Stimulated activated CD8-positive, alpha-beta memory T cell treated with anti-CD3 and anti-CD28 coated beads, Interleukin-7, amount 100 ng/mL, for 48 hours (primary cell): ENCODE measurements around the gene ACRBP.
"Not testable (repeated sequence)": the region's sequence is repeated elsewhere in the genome, so short reads cannot be mapped to it uniquely, and the experiment has no call there.

Experiments
- DNase-seq, 2 donors: peaks; one replicate each; pipeline ENCODE4 v3.0.0-alpha.2; 2020; ENCODE audit warnings: low read depth in 1 of 2; ENCODE audit errors: extremely low read depth in 1 of 2

The ACRBP gene

DNA sequence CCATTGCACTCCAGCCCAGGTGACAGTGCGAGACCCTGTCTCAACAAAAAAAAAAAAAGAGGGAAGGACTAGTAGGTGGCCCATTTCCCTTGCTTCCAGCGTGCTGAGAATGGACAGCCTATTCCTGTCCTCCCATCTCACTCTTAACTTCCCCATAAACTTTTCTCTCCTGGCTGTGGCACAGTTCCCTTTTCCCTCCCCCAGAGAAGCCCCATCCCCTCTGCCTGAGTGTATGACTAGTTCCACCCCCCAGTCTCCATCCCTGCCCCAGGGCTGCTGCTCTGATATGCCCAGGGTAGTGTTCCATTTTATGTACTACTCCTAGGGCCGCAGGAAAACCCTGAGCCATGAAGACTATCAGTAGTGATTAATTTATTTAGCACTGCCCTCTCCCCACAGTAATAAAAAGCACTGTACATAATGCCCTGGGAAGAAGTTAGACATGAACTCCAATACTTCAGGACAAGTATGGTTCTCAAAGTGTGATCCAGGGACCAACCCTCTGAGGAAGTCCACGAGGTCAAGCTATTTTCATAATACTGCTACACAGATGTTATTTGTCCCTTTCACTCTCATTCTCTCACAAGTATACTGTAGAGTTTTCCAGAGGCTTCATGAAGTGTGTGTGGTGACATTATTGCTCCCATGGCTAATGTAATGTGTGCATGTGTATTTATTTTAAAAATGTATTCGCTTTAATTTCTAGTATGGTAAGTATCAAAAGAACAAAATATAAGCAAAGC, 28.6 kb downstream of the ACRBP start:
- DNase-seq, result no peak

DNA sequence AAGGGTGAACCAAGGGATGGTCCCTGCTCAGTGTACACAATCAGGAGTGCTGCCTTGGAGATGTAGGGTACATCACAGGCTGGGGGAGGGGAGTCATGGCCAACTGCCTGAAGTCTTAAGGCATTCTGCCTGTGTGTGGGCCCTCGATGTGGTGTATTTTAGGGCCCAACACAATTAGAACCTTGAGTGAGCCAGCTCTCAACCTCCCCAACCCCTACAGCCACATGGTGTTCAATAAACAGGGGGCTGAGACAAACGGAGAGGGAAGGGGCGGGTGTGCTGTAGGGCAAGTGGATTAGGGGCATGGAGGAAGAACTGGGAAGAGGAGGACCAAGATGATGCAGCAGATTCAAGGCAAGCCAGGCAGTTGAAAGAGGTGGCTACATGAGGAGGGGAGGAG, 31.4 kb downstream of the ACRBP start:
- no peak for DNase-seq

GRCh38 chr12:6614513-6615172, 32.6 kb downstream of the ACRBP start:
- DNase-seq, result no peak

- DNase-seq, result no peak
Measured at GRCh38 chr12:6613776-6614512, 33.3 kb downstream of the ACRBP start.

DNA sequence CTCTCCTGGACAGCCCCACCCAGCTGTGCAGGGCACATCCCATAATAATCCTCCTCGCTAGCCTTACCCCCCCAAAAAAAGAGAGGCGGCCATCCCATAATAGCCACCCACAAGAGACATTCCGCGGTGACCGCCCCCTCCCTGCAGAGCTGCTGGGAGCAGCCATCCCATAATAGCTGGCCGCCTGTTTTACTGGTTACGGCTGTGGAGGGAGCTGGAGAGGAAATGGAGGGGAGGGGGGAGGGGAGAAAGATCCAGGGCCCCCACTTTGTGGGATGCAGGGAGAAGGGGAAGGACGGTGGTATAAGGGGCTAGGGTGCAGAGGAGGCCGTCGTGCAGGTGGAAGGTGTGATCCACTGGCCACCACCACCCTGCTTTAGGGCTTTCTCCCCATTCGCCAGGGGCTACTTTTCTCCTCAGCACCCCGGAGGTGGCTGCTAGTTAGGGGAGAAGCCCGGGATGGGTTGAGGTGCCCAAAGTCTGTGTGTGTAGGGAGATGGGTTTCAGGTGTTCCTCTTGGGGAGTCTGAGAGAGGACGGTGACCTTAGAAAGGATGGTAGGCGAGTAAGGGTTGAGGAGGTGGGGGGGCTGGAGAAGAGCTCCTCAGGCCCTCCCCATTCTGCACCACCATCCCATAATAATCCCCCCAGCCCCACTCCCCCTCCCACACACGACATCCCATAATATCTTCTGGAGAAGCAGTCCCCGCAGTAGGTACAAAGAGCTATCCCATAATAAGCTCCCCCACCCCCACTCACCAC, 34.0 kb downstream of the ACRBP start:
- no peak for DNase-seq

GRCh38 chr12:6612652-6613014, 34.6 kb downstream of the ACRBP start:
- no peak for DNase-seq

DNA sequence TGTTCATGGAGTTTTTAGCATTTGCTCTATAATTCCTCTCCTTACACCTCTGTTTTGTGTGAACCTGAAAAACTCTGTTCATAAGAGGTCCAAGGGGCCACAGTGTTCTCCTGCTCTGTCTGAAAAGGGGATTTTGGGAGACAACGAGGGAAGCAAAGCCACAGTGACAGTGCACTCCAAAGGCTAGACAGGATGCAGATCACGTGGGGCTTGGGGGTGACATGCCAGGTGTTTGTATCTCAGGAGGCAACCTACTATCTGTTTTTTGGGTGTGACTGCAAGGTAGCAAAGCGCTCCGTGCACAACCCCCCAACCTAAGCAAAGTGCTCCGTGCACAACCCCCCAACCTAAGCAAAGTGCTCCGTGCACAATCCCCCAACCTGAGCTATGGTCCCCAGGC, 35.0 kb downstream of the ACRBP start:
- no peak for DNase-seq

DNA sequence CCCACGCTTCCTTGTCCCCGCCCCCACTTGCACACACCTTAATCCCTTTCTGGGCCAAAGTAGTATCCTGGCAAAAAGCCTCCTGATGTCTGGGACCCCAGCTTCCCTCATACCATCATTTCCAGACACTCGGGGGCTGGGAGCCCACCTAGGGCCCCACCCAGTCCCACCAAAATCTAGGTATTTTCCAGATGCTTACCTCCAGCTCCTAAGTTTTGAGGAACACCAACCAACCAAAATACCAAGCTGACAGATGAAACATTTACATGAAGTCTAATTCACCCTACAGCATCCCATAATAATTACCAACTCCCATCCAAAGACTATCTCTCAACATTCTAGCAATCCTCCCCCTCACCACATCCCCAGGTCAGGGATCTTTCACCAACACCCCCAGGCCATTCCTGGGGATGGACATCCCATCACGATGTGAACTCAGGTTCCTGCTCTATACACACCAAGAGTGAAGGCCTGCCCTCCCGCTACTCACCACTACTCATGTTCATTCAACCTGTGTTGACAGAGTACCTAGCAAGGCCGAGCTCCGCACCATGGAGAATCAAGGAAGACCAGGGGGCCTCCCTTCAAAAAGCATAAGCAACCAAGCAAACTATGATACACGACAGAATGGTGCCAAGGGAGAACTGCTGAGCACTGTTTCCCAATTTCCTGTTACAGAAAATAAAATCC, 38.5 kb downstream of the ACRBP start:
- no peak for DNase-seq

DNA sequence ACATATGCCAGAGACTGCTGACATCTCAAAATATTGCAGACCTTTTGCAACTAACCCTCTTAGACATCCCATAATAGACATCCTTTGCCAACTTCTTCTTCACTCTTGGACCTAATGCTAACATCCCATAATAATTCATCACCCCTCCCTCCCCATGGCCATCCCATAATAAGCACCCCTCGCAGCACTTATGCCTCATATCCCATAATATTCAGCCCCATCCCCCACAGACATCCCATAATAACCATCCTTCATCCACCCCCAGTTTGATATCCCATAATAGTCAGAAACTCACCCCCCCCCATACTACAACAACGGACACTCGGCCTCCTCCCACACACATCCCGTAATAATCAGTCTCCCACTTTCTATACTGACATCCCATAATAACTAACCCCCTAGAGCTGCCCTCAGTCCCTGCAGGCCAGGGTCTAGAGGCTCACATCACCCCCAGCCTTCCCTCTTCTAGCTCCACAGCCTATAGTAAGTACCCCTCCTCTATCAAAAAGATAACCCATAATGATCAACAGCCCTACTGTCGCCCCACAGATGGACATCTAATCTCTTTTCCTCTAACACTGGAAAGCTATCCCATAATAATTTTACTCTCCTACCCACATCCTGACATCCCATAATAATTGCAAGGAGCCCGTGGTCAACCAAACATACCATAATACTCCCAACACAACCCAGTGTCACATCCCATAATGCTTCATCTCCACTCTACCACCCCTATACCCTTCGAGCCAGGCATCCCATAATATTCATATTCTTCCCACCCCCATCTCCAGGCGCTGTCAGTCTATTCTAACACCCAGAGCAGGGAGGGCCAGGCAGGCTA, 39.3 kb downstream of the ACRBP start:
- DNase-seq, result no peak

DNA sequence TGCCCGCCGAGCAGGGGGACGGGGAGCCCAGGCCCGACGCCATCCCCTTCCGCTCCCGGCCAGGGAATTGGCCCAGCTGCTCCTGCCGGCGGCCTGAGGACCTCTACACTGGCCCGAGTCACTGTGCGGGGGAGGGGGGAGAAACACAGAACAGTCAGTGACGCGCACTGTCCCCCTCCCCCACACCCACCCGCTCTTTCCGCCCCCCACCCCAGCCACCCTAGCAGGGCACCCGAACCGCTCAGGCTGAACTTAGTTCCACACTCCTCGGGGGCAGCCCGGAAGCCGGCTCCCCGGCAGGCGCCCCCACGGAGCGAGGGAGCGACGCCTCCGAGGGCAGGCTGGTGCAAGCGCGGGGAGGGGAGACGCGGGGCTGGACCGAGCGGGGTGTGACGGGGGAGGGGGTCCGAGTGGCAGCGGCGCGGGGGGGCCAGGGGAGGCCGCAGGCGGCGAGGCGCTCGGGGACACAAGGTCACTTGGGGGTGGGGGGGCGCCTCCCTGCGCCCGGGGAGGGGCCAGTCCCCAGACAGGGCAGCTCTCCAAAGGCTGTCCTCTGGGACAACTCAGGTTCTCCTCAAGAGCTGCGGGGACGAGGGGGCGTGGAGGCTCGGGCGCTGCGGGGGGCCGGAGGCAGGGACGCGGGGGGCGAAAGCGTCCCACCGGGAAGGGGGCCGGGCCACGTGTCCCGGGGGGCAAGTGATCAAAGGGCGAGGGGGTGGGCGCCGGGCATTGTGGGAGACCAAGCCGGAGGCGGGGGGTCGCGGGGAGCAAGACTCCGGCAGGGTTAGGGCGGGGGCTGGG, 40.7 kb downstream of the ACRBP start:
- no peak for DNase-seq

GRCh38 chr12:6605421-6606330, 41.6 kb downstream of the ACRBP start:
- no peak for DNase-seq

- DNase-seq, result no peak
Measured at GRCh38 chr12:6604259-6605029, 42.8 kb downstream of the ACRBP start.

DNA sequence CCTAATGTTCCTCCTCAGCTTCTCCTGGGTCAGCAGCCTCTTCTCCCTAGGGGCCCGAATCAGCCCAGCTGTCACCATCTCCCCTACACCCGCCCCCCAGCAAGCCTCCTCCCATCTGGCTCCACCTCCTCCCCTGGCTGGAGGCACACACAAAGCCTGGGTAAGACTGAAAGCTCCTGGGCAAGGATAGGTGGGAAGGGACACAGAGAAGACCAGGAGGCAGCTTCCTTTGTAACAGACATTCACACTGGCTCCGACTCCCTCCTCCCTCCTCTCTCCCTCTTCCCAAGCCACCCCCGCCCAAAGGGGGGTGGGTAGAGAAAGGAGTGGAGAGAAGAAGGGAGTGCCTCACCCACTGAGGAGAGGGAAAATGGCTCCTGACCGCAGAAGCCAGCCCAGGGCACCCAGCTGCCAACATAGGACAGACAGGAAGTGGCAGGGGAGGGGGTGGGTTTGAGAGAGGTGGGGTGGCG, 44.1 kb downstream of the ACRBP start:
- DNase-seq, result no peak

GRCh38 chr12:6602526-6602925, 44.7 kb downstream of the ACRBP start:
- no peak for DNase-seq

- DNase-seq, result not testable (repeated sequence)
Measured at GRCh38 chr12:6595673-6596072, 51.6 kb downstream of the ACRBP start.

GRCh38 chr12:6592087-6592486, 55.1 kb downstream of the ACRBP start:
- no peak for DNase-seq
